C4-2B (cell line): ENCODE measurements around the gene DDX24.

Source experiments
- CTCF ChIP-seq: fragments of 450-650 bp; conservative IDR thresholded peaks from 2 replicates; pipeline ENCODE4 v1.5.1; 2017; ENCODE audit warnings: mild to moderate bottlenecking
- ZFX ChIP-seq: fragments of 450-650 bp; IDR thresholded peaks from 2 replicates; pipeline ENCODE4 v1.6.1; 2017

DNA sequence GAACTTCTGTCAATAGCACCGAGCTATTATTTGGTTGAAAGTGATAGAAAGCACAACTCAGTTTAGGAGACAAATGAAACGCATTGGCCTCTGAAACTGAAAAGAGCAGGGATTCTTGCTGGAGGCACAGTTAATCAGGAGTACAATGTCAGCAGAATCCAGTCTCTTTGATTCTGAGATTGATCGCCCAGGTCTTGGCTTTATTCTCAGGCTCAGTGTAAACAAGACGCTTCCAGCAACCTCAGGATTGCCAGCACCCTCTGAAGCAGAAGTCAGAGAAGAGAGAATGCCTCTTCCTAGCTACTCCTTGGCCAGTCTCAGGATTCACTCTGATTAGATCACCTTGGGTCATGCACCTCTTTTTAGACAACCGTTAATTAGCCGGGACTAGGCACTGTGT, 66.6 kb downstream of the DDX24 start:
- TF ChIP-seq CTCF (no peak), ZFX (no peak)
